GM19351 (cell line): ENCODE measurements around the gene FOXP1.

Experiments
- ATAC-seq: cut with Tn5 transposase; IDR thresholded peaks from one replicate; pipeline ENCODE4 v1.9.1; 2021; ENCODE audit warnings: mild to moderate bottlenecking, moderate library complexity; ENCODE audit not compliant: unreplicated experiment

The FOXP1 gene

DNA sequence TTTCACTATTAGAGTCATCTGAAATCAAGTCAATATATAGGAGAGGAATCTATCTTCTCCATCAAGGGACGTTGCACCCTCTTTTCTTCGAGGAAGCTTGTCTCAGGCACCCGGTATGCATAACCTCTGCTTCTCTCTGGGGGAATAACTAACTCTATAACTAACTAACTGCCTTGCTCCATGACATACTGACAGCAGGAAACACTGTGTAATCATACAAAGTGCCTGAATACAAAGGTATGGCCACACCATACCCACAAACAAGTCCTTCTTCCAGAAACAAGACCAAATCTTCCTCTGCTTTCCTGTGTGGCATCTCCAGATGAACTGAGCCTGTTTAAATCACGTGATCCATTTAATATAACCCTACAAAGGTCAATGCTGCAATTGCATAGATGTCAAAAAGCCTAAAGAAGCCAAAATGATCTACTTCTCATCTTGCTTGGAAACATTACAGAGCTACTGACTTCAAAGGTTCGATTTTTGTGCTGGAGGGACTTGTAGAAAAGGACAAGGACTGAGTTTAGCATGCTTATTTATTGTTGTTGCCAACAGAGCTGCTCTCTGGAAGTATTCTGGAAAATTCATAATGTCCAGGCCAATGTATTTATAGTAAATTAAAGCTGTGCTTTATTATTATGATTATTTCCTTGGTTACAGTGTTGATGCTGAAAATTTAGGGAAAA, 380.5 kb downstream of the FOXP1 start:
- no peak for ATAC-seq

DNA sequence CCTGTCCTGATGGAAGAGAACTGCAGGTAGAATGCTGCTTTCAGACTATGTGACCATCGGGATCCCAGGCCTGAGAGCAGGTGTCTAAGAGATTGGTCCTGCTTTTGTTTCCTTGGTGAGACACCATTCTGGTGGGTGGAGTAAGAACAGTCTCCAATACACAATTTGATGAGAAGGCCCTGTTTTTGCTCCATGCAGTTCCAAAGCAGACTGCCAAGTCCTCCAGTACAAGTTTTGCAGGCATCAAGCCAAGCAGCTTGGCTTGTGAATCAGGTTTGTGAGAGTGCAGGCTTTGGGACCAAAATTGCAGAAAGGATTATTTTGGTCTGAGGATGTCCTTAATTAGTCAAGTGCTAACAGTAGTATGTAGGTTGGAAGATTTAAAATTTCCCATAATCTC, 381.6 kb downstream of the FOXP1 start:
- no peak for ATAC-seq

DNA sequence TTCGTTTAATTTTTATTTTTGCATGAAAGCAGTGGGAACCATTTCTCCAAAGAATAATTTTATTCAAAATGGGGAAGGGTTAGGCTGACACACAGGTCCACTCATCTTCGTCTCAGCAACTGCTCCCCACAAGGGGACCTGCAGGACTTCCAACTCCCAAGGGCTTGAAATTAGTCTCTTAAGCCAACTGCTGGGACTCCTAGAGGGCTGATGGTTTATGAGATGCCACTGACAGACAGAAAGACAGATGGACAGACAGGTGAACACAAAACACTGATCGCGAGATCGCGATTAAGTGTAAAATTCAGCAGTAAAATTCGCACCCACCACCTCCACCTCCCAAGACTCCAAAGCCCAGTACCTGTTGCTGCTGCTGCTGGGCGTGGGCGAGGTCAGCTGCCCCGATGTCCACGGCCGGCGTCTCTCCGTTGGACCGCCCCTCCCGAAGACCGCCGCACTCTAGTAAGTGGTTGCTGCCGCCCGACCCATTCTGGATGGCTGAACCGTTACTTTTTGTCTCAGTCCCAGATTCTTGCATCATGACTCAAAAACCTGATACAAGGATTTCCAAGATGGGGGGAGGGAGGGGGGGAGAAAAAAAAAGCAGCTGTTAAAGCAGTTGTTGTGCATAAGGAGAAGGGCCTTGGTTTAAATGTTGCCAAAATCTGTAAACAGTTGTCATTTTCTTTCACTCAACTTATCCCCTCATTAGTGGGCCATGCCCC, 385.5 kb downstream of the FOXP1 start:
- ATAC-seq, result no peak

DNA sequence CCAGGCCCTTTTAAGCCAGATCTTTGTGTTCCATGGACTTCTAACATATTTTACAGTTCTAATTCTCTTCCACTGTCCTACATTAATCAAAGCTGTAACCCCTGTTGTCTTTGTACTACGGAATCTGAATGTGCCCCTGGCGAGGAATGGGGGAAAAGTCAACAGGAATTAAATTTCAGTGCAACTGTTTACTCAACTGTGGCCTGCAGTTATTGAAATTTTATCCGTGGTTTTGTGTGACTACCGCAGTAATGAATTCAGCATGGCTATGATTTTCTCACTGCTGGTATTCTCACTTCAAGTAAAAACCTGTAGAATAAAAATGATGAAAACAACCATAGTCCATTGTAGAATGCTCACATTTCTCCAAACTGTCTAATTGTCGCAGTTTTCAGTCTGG, 388.0 kb downstream of the FOXP1 start:
- ATAC-seq, result no peak

DNA sequence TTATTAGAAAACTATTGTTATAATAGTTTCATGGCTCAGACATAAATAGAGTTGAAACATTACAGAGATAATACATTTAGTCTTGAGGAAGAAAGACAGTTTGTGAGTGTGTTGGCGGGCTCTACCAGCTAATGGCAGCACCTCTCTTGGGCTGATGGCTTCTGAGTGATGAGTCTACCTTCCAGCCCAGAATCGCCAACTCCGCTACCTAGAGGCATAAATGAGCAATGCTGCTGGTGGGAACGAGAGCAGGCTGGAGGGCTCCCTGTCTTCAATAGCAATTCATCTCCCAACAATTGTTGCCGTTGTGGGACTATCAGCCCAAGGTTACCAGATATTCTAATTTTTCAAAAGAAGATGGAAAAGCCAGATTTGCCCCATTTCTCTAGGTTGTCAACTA, 388.7 kb downstream of the FOXP1 start:
- no peak for ATAC-seq

DNA sequence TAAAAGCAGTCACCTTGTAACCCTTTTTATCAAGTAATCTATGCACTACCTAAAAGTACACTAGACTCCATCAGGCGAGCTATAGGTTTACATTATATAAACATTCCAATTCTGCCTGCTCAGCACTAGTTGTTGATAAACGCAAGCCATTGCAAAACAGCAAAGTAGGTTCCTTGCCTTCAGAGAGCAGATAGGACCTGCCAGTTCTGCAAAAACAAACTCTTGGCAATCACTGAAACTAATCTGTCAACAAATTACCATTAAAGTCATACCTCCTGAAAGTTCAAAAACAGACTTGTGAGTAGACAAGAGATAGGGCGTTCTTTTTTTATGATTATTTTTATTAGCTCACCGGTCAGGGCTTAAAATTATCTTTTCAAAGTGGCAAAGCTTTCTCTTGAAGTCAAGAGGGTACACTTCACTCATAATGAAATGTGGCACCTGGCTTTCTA, 392.5 kb downstream of the FOXP1 start:
- ATAC-seq, result no peak

DNA sequence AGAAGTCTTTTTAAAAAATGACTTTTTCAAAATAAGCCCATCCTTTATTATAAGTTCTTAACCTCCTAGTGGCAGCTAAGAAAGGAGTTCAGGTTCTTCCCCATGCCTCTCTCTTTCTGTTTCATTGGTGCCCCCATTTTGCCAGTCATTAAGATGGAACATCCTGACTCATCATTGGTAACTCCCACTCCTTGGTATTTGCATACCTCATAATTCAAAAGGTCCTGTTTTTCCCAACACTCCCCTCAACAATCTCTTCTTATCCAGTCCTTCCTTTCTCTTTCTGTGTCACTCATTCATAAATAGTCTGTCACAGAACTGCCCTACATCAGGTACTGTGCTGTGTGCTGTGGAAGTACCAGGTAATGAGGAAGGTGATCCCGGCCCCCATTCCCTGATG, 394.0 kb downstream of the FOXP1 start:
- no peak for ATAC-seq

DNA sequence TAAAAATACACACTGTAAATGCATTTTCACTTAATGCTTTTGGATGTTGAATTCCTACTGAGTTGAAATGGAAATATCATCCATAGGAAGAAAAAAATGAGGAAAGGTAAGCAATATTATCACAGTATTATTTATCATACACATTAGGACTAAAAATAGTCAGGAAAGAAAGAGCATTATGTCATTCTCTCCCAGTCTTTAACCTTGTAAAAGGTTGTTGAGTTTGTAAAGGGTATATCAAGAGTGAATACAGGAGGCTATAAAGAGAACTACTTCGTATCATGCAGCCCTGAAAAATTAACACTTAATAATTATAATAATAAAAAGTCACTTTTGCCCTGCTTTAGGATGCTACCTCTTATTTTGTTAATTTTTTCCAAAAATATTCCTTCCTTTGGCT, 395.8 kb downstream of the FOXP1 start:
- ATAC-seq, result no peak

DNA sequence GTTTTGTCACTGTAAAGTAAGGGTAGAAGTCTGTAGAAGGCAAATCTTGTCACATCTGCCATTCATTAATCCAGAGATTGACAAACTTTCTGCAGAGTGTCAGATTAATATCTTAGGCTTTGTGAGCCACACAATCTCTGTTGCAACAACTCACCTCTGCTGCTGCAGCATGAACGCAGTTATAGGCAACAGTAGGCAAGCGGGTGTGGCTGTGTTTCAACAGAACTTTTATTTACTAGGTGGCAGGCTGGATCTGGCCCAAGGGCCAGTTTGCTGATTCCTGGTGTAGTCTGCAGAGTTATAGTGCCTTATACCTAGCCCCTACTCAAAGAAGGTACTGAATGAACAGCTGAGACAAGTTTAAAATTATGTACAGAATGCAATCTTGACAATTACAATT, 396.7 kb downstream of the FOXP1 start:
- ATAC-seq, result no peak

DNA sequence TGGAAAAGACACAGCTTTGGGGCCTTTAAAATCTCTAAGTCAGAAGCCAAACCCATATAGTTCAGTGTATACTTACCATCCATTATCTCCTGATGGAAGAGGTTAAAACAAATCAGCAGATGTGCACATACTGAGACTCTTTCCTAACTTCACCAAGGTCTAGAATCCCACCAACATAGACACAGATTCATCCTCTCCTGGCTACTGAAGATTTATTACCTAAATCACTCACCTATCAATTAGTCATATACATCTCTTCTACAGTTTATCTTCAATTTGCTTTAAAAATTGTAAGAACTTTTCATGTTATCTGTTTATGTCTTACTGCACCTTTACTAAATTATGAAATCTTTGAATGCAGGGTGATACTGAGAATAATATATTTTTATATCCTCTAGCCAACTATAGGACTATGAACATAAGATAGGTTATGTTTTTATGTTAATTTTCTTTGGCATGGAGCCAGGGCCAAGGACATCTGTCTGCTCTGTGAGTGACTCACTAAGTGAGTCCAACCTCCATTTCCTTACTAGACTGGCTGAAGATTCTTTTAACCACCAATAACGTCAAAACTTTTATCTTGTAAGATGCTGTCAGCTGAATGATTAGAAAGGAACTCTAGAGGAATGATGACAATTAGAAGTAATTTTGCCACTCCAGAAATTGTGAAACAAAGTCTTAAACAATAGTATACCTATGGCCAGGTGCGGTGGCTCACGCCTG, 397.6 kb downstream of the FOXP1 start:
- ATAC-seq, result no peak

DNA sequence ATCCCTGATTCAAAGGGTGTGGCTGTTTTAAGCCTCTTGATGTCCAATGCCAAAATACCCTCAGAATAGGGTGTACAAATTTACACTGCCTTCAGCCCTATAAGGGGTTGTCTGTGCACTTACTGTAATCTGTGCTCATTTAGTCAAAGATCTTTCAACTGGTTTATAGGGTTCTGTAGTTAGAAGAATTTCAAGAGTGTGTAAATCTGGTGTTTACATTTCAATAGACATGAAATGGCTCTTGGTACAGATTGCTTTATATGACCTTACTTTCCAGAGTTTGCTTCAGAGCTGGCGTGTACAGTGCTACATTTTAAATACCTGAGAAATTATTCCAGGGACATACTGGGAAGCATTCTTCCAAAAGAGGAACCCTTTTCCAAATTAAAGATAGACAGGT, 399.3 kb downstream of the FOXP1 start:
- ATAC-seq, result no peak

DNA sequence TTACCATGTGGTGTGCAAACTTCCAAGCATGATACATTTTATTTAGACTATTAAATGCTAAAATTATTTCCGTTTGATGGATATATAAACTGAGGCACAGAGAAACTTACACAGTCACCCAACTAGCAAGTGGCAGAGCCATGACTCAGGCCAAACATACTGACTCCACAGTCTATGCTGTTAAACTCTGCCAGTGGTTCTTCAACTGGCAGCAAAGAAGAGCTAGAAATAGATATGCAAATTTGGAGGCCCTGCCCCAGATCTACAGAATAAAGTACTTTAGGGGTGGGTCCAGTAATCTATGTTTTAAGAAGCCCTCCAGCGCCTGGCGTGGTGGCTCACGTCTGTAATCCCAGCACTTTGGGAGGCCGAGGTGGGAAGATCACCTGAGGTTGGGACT, 400.0 kb downstream of the FOXP1 start:
- no peak for ATAC-seq

DNA sequence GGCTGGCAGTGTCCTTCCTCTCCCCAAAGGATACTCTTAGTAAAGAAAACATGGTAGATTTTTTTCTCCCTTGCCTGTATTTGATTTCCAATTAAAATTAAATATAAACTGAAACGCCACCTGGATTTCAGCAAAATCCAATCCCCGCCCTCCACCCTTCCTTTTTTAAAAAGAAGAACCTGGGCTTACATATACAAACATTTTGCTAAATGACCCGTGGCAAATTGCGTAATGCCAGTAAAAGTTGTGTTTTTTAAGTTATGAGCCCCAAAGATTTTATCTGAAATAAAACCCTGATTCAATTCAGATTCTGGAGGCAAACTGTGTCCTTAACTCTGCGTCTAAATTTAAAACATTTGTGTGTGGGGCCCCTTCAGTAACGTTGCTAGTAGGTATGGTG, 403.0 kb downstream of the FOXP1 start:
- ATAC-seq, result no peak

DNA sequence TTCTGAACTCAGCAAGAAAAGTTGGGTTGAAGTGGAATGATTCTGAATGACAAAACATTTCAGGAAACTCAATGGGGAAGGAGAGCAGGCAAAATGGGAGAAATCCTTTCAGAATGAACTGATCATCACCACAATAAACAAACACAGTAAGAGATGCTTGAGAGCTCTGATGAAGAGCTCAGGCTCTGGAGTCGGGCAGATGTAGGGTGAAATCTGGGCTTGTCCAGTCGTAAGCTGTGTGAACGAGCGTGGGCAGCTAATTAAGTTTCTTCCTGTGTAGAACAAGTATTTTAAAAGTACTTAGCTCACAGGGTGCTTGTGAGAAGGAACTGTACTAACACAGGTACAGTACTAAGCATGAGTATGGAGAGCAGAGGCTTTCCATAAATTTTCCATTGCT, 406.2 kb downstream of the FOXP1 start:
- ATAC-seq, result no peak

DNA sequence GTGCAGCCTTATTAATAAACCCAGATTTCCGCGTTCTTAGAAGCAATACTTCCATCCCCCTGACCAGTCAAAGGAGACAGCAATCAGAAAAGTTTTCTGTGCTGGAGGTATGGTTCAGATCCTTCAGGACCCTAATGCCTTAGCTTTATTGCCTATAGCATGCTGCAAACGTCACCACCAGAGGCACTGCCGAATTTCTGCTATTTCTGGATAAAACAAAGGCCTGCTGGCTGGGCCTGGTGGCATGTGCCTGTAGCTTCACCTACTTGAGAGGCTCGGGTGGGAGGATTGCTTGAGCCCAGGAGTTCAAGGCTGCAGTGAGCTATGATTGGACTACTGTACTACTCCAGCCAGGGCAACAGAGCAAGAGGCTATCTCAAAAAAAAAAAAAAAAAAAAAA, 407.2 kb downstream of the FOXP1 start:
- no peak for ATAC-seq

DNA sequence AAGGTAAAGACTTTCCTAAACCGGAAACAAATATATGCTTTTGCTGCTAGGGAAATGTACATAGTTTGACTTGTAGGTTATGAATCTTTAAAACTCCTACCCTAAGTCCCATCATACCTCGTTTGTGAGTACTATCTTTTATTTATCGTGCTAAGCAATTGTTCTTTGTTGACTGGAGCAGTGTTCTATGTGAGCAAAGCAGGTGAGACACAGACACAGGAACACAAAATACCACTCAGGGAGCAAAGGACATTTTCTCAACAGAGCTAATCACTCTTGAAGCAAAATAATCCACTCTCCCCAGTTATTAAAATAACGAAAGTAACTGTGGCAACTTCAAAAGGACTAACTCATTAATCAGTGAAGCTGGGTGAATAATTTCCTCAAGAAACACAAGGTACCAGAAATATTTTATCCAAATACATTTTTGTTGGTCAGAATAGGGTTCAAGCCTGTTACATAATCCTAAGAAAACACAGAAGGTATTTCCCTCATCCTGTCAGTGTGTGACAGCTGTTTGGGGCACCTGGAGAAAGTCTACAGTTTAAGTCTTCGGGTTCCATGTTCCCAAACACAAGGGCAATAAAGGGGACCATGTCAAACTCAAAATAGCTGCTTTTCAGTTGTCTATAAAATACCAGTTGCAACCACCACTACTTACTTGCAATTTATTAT, 407.7 kb downstream of the FOXP1 start:
- no peak for ATAC-seq

DNA sequence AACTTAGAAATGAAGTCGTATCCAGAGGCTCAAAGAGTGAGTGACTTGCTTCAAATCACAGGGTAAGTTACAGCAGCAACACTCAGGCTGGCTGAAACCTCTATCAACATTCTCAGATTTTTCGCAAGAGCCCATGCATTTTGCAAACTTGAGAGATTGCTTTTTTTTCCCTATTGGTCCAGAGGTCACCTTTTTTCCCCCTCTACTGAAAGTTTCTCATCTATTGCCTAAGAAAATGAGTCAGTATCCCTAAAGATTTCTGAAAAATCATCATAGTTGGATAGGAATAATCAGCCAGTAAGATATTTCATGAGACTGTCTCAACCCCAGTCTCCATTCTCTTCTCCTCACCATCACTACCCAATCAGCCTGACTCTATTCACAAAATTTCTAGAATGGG, 410.6 kb downstream of the FOXP1 start:
- no peak for ATAC-seq

DNA sequence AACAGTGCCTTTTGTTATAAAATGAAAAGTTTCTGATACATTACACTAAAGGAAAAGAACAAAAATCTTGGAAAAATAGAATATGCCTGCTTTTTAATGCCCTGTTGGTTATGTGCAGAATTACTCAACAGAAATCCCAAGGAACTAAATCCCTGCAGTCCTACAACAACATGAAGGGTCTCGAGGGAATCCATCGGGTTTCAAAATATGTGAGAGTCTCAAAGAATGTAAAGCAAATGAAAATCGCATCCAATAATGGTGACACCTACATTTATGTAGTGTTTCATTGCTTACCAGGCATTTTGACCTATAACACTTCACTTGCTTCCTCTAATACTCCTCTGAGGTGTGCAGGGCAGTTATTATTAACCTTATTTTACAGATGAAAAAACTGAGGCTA, 411.3 kb downstream of the FOXP1 start:
- ATAC-seq, result no peak

DNA sequence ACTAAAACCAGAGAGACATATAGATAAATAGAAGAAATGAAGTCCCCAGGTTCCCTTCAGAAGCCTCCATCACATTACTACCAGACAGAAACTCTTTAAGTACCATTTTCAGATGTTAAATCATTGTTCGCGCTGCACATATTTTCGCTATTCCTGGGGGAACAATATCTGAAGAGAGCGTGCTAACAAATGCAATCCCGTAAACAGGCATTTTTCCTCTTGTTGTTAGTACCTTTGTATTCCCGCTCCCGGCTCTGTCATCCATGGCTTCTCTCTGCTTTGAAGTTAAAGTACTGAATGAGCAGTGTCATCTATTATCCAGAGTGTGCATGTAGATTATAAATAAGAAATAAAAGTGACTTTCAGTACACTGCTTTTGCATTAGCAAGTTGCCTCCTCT, 412.3 kb downstream of the FOXP1 start:
- no peak for ATAC-seq

DNA sequence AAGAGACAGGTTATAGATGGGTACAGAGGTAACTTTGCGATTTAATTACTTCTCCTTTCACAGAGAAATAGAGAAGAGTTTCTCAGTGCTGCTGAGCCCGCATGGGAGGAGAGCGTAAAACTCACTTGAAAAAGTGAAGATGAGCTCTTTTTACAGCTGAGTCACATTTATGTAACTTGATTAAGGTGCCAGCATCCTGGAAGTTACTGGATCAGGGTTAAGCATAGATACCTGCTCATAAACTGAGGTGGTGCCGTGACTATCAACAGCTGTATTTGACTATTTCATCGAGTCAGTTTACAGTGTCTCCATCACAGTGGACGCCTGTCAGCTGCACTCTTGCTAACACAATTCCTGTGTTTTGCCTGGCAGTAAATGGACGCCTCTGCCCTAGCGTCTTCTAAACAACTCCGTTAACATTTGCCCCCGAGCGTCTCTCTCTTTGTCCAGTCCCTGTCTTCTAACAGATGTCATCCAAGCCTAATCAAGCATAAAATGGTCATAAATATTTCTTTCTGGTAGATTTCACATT, 414.6 kb downstream of the FOXP1 start:
- no peak for ATAC-seq

DNA sequence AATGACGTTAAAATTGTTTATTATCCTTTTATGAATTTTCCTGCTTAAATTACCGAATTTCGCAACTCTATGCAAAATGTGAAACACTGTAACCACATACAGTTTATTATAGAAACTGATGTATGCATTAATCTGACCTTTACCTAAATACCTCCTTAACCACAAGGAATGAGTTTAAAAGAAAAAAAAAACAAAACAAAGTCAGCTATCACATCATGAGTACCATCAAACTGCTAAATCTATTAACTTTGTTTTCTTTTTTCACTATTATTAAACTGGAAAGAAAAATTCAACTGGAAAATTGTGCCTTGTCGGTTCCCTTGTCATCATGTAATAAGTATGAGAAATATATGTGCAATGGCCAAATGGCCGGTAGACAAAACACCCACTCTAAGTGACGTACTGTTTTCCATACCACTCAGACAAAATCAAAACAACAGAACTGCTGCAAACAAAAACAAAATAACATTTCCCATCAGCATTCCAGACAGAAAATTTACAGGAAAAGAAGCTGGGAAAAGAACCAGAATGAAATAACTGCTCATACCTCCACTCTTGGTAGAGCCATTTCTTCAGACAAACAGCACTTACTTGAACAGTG, 415.3 kb downstream of the FOXP1 start:
- ATAC-seq, result no peak
